HG02970 (cell line): ENCODE results near the gene GAL3ST1.

Experiments used
- ATAC-seq: cut with Tn5 transposase; IDR thresholded peaks from one replicate; pipeline ENCODE4 v1.9.1; 2021; ENCODE audit warnings: mild to moderate bottlenecking, moderate library complexity, moderate number of reproducible peaks; ENCODE audit not compliant: unreplicated experiment, low FRiP score

GAL3ST1 gene

GRCh38 chr22:30538280-30538679 is 36.2 kb downstream of the GAL3ST1 start:
- ATAC-seq: no peak

DNA sequence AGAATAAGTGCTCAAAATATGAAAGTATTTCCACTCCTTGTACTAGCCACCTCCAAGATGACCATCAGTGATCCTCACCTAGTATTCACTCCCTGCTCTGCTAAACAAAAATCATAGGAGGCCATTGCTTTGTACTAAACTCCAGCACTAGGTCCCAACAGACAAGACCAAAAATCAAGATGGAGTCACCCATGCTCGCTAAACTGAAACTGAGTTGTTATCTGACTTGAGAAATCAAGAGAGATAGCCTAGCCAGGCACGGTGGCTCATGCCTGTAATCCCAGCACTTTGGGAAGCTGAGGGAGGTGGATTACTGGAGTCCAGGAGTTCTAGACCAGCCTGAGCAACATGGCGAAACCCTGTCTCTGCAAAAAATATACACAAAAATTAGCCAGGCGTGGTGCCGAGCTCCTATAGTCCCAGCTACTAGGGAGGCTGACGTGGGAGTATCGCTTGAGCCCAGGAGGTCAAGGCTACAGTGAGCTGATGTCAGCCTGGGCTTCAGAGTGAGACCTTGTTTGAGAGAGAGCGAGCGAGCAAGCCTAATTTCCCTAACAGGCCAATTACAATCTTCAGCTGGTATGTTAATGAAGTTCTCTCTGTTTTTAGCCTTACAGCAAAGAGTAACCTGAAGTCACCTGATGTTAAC is 37.3 kb downstream of the GAL3ST1 start:
- no peak for ATAC-seq

DNA sequence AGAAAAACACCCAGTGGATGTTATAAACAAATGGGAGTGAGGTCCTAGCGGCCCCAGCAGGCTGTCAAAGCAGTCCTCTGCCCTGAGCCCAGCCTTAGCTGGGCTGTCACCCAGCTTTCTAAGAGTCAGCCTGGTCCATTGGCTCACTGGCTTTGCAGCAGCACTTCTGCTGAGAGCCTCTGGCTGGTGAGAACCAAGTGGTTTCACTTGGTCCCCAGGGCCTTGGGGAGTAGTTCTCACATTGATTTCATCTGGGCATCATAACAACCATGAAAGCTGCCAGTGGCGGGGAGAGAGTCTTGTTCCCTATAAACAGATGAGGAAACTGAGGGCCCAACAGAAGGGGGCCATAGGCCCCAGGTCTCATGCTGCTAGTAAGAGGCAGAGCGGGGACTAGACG is 39.3 kb downstream of the GAL3ST1 start:
- ATAC-seq: no peak

- no peak for ATAC-seq
These were observed 42.5 kb downstream of the GAL3ST1 start for GRCh38 chr22:30531651-30532608.

- ATAC-seq: no peak
These were observed 47.8 kb downstream of the GAL3ST1 start for GRCh38 chr22:30526656-30527055.

GRCh38 chr22:30523646-30524489 is 50.6 kb downstream of the GAL3ST1 start:
- no peak for ATAC-seq

- ATAC-seq: no peak
These were observed 52.9 kb downstream of the GAL3ST1 start for GRCh38 chr22:30521368-30522156.

DNA sequence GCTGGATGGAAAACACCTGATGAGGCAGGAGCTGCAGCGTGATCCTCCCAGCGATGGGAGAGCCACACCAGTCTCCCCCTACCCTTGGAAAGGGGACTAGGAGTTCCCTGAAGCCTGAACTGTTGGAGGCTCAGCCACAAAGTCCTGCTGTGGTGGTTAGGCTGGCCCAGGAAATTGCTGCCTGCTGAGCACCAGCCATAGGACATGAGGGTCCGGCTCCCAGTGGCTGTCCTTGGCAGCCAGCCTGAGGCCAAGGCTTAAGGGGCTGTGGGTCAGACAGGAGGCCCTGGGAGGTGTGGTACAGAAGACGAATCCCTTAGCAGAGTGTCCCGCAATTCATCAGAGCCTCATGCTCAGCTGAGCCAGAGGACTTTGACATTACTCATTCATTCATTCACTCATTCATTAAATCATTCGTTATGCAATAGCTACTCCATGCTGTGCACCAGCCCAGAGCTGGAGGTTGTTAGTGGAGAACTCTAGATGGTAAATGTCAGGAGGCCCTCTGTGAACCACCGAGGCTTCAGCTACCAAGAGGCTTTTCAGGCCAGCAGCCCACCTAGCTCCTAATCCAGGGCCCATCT is 54.5 kb downstream of the GAL3ST1 start:
- no peak for ATAC-seq

- no peak for ATAC-seq
These were observed 57.7 kb downstream of the GAL3ST1 start for GRCh38 chr22:30516731-30517130.

- ATAC-seq: no peak
These were observed 58.2 kb downstream of the GAL3ST1 start for GRCh38 chr22:30516273-30516672.

- no peak for ATAC-seq
These were observed 60.2 kb downstream of the GAL3ST1 start for GRCh38 chr22:30514252-30514651.

- no peak for ATAC-seq
These were observed 61.0 kb downstream of the GAL3ST1 start for GRCh38 chr22:30513462-30513861.

DNA sequence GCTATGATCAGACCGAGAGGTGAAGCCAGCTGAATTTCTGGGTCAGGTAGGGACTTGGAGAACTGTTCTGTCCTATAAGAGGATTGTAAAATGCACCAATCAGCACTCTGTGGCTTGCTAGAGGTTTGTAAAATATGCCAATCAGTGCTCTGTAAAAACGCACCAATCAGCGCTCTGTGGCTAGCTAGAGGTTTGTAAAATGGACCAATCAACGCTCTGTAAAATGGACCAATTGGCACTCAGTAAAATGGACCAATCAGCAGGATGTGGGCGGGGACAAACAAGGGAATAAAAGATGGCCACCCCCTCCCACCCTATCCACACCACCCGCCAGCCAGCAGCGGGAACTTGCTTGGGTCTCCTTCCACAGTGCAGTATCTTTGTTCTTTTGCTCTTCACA is 62.6 kb downstream of the GAL3ST1 start:
- no peak for ATAC-seq

DNA sequence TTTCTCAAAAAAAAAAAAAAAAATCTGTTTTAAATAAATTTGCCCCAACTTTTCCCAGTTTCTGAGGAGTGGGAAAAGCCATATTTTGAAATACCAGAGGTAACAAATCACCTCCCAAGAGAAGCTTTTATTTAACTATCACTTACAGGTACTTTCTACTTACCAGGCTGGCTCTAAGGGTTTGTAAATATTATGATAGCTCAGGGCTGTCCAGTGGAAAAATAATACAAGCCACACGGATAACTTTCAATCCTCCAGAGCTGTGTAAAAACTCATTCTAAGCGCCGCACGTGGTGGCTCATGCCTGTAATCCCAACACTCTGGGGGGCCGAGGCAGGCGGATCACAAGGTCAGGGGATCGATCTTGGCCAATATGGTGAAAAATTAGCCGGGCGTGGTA is 63.4 kb downstream of the GAL3ST1 start:
- ATAC-seq: no peak

- ATAC-seq: no peak
These were observed 66.2 kb downstream of the GAL3ST1 start for GRCh38 chr22:30508216-30508615.

- no peak for ATAC-seq
These were observed 66.8 kb downstream of the GAL3ST1 start for GRCh38 chr22:30507670-30508069.

- ATAC-seq: no peak
These were observed 67.9 kb downstream of the GAL3ST1 start for GRCh38 chr22:30506507-30506968.
